Measurements from ENCODE around the gene TPSG1. TPM values are rescaled to one million over a fixed set of nuclear protein-coding genes. Genes with fewer than 3 reads are reported as not detected.
A peak's percentile ranks its signal among the peaks of the same experiment; 100 is the strongest.
"Not testable (repeated sequence)": the region's sequence is repeated elsewhere in the genome, so short reads cannot be mapped to it uniquely, and the experiment has no call there.

TPSG1 gene
- total and polyA plus RNA-seq, 2 of the 13 experiments (the other 11 are each of a cell fraction or from before 2014, with no cell fraction given), result not detected

- Histone ChIP-seq H3K27ac (ENCODE audit: extremely low read length, insufficient read depth, low read length) (no peak overlapping the region), H3K79me2 (ENCODE audit: insufficient read depth, low read length) (no peaks in the 10 kb centered on the region), H3K36me3 (replicated peaks in 1 of 2; ENCODE audit: control insufficient read depth in 1 of 2, insufficient read depth in 2 of 2, low read length in 2 of 2) (no peaks in the 10 kb centered on the region), H3K4me1 (ENCODE audit: insufficient read depth, low read length) (no peaks in the 10 kb centered on the region), H3K27me3 (ENCODE audit: control insufficient read depth in 1 of 2, insufficient read depth in 2 of 2, low read length in 2 of 2) (peaks cover 13 to 49% of the 10 kb centered on the region in 2 experiments; a peak in 4 of 5 replicates), H3K4me3 (replicated peaks in 1 of 3; ENCODE audit: insufficient read depth in 1 of 3, low read depth in 2 of 3, low read length in 3 of 3) (no peak overlapping the region), H3K9me3 (ENCODE audit: low read length) (no peaks in the 10 kb centered on the region), H3K9ac (ENCODE audit: insufficient read depth, low read depth, low read length) (no peak overlapping the region), H4K20me1 (ENCODE audit: insufficient read depth, low read length) (no peaks in the 10 kb centered on the region), H3K4me2 (ENCODE audit: low read depth, low read length) (no peak overlapping the region), H2AFZ (ENCODE audit: low read length) (no peak overlapping the region)
- BruUV-seq (replicated peaks), result no TSS peak
- ATAC-seq (peak; percentile 7; the same call in 2 of the 3 replicates), FAIRE-seq (no peak), DNase-seq (ENCODE audit: low spot score) (no peak)
- ChIA-PET CTCF (ENCODE audit: low intra/inter-chr PET ratio, low total read pairs) (no interaction called here), POLR2A (no interaction called here)
- TF ChIP-seq GATAD1 (CRISPR knock-in tag; IDR thresholded peaks at IDR 0.05) (no peak), PAX8 (CRISPR knock-in tag; IDR thresholded peaks at IDR 0.05; ENCODE audit: borderline replicate concordance) (no peak), CSRNP1 (CRISPR knock-in tag; IDR thresholded peaks at IDR 0.05) (no peak)
- 10% methylated on average over 15 of the region's 22 CpGs for WGBS (ENCODE audit: low lambda C conversion rate)
- intact Hi-C loops (cut with micrococcal nuclease; ENCODE audit: unreplicated experiment) (no loop called here), in situ Hi-C loops (cut with HindIII; ENCODE audit: extremely low pct_ligation_motif_present, low pct_unique_long_range_greater_than_20kb) (no loop called here)
Measured at GRCh38 chr16:1256874-1257322, 31.8 kb upstream of the TPSG1 start.

GRCh38 chr16:1256296-1256873 lies 31.3 kb upstream of the TPSG1 start:
- WGBS (ENCODE audit: low lambda C conversion rate), result 20% methylated on average over 6 of the region's 23 CpGs
- intact Hi-C loops (cut with micrococcal nuclease; ENCODE audit: unreplicated experiment); CTCF ChIA-PET (ENCODE audit: low intra/inter-chr PET ratio, low total read pairs); H3K9me3 ChIP-seq (ENCODE audit: low read length); H3K4me3 ChIP-seq (replicated peaks in 1 of 3; ENCODE audit: insufficient read depth in 1 of 3, low read depth in 2 of 3, low read length in 3 of 3); in situ Hi-C loops (cut with HindIII; ENCODE audit: extremely low pct_ligation_motif_present, low pct_unique_long_range_greater_than_20kb); H2AFZ ChIP-seq (ENCODE audit: low read length); H4K20me1 ChIP-seq (ENCODE audit: insufficient read depth, low read length); POLR2A ChIA-PET; H3K36me3 ChIP-seq (replicated peaks in 1 of 2; ENCODE audit: control insufficient read depth in 1 of 2, insufficient read depth in 2 of 2, low read length in 2 of 2); ATAC-seq; BruUV-seq (replicated peaks); H3K9ac ChIP-seq (ENCODE audit: insufficient read depth, low read depth, low read length); DNase-seq (ENCODE audit: low spot score); H3K4me1 ChIP-seq (ENCODE audit: insufficient read depth, low read length); H3K4me2 ChIP-seq (ENCODE audit: low read depth, low read length); H3K27ac ChIP-seq (ENCODE audit: extremely low read length, insufficient read depth, low read length); FAIRE-seq; H3K79me2 ChIP-seq (ENCODE audit: insufficient read depth, low read length): not testable (repeated sequence)
- H3K27me3 ChIP-seq (ENCODE audit: control insufficient read depth in 1 of 2, insufficient read depth in 2 of 2, low read length in 2 of 2), result peaks cover 13 to 44% of the 10 kb centered on the region in 2 experiments; a peak in 4 of 5 replicates

GRCh38 chr16:1255276-1256122 lies 30.4 kb upstream of the TPSG1 start, which contains the start of gene TPSD1:
Gene TPSD1, plus strand, starts transcription at chr16:1256069. Its CDS starts 212 bp downstream, at chr16:1256281.
- peaks cover 13 to 35% of the 10 kb centered on the region in 2 experiments; a peak in 4 of 5 replicates for H3K27me3 ChIP-seq (ENCODE audit: control insufficient read depth in 1 of 2, insufficient read depth in 2 of 2, low read length in 2 of 2)
- FAIRE-seq; H3K4me1 ChIP-seq (ENCODE audit: insufficient read depth, low read length); intact Hi-C loops (cut with micrococcal nuclease; ENCODE audit: unreplicated experiment); H3K27ac ChIP-seq (ENCODE audit: extremely low read length, insufficient read depth, low read length); H3K4me2 ChIP-seq (ENCODE audit: low read depth, low read length); H2AFZ ChIP-seq (ENCODE audit: low read length); H3K79me2 ChIP-seq (ENCODE audit: insufficient read depth, low read length); DNase-seq (ENCODE audit: low spot score); BruUV-seq (replicated peaks); H3K36me3 ChIP-seq (replicated peaks in 1 of 2; ENCODE audit: control insufficient read depth in 1 of 2, insufficient read depth in 2 of 2, low read length in 2 of 2); CTCF ChIA-PET (ENCODE audit: low intra/inter-chr PET ratio, low total read pairs); H3K9me3 ChIP-seq (ENCODE audit: low read length); in situ Hi-C loops (cut with HindIII; ENCODE audit: extremely low pct_ligation_motif_present, low pct_unique_long_range_greater_than_20kb); POLR2A ChIA-PET; H3K9ac ChIP-seq (ENCODE audit: insufficient read depth, low read depth, low read length); H3K4me3 ChIP-seq (replicated peaks in 1 of 3; ENCODE audit: insufficient read depth in 1 of 3, low read depth in 2 of 3, low read length in 3 of 3); H4K20me1 ChIP-seq (ENCODE audit: insufficient read depth, low read length): not testable (repeated sequence)
- peak; percentile 8; the same call in 2 of the 3 replicates for ATAC-seq
- WGBS (ENCODE audit: low lambda C conversion rate), result 8% methylated on average over 9 of the region's 26 CpGs

Measured in HepG2 (cell line).